HL-60 (cell line): ENCODE measurements around the gene CORO1C.

Experiments used
- DNase-seq, 2 experiments: peaks; one replicate each; pipeline ENCODE4 v3.0.0-alpha.2; 2010 to 2020; ENCODE audit warnings: low read depth in 1 of 2, low spot score in 1 of 2
- H3K27ac ChIP-seq: fragments of 250-450 bp; sonication (Bioruptor Pico); replicated peaks from 2 replicates; pipeline ENCODE4 v1.5.1; 2020; ENCODE audit warnings: mild to moderate bottlenecking, moderate library complexity
- H3K27me3 ChIP-seq: fragments of 250-450 bp; sonication (Bioruptor Pico); 2 replicates; pipeline ENCODE4 v1.5.1; 2021; ENCODE audit warnings: mild to moderate bottlenecking, moderate library complexity; ENCODE audit not compliant: insufficient read depth, poor library complexity, severe bottlenecking
- H3K4me3 ChIP-seq: replicated peaks from 2 replicates; pipeline ENCODE4 v1.5.1; 2011; ENCODE audit warnings: mild to moderate bottlenecking, control low read depth, low read length; ENCODE audit not compliant: insufficient read depth
- CTCF ChIP-seq: IDR thresholded peaks from one replicate; pipeline ENCODE4 v1.5.1; 2011; ENCODE audit warnings: low read length, control low read depth, inconsistent platforms; ENCODE audit not compliant: insufficient read depth
- GABPA ChIP-seq: IDR thresholded peaks from 2 replicates; pipeline ENCODE4 v1.6.1; 2012; ENCODE audit warnings: low read depth
- POLR2AphosphoS5 ChIP-seq: IDR thresholded peaks from 2 replicates; pipeline ENCODE4 v1.6.1; 2012; ENCODE audit warnings: low read depth
- REST ChIP-seq: IDR thresholded peaks from 2 replicates; pipeline ENCODE4 v1.6.1; 2012; ENCODE audit warnings: low read depth; ENCODE audit not compliant: insufficient replicate concordance
- SPI1 ChIP-seq: IDR thresholded peaks from 2 replicates; pipeline ENCODE4 v1.6.1; 2012; ENCODE audit warnings: low read depth, mild to moderate bottlenecking, borderline replicate concordance

CORO1C gene

GRCh38 chr12:108615918-108616317 is 115.4 kb downstream of the CORO1C start:
- DNase-seq, result no peak
- Histone ChIP-seq H3K4me3 (no peak overlapping the region), H3K27ac (no peak overlapping the region), H3K27me3 (no peaks in the 10 kb centered on the region)
- TF ChIP-seq GABPA (no peak), CTCF (no peak), POLR2AphosphoS5 (no peak), REST (no peak)

GRCh38 chr12:108614639-108615038 is 116.7 kb downstream of the CORO1C start:
- TF ChIP-seq POLR2AphosphoS5, result no peak
- TF ChIP-seq REST, result no peak
- TF ChIP-seq CTCF, result no peak
- no peak for TF ChIP-seq GABPA
- no peak for TF ChIP-seq SPI1
- Histone ChIP-seq H3K27me3 (no peaks in the 10 kb centered on the region), H3K4me3 (no peak overlapping the region), H3K27ac (no peak overlapping the region)
- no peak for DNase-seq

DNA sequence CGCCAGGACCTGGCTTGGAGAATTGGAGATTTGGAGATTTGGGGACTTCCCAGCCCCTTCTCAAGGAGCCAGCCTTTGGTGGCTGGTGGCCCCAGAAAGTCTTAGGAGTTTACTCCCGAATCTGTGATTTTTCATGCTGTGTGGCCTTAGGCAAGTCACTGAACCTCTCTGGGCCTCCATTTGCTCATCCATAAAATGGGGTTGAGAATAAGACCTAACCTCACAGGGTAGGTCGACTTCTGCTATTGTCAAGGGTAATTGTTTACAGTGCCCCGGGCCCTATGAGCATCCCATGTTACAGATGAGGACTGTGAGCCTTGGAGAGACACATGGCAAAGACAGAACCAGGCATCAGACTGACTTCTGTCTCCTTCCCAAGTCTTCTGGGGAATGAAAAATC is 117.3 kb downstream of the CORO1C start:
- H3K27ac ChIP-seq, result no peak overlapping the region
- TF ChIP-seq GABPA (no peak), CTCF (no peak), SPI1 (no peak), POLR2AphosphoS5 (no peak), REST (no peak)
- DNase-seq, result no peak
- H3K4me3 ChIP-seq, result no peak overlapping the region
- H3K27me3 ChIP-seq, result no peaks in the 10 kb centered on the region
